Measurements from ENCODE around the gene EPB41L5. TPM values are rescaled to one million over a fixed set of nuclear protein-coding genes. Genes with fewer than 3 reads are reported as not detected.

Gene EPB41L5
- total and polyA plus RNA-seq, 9 of the 15 experiments (the other 6 are each of a cell fraction or from before 2014, with no cell fraction given), result 2.3 to 14.1 (median 8.2) TPM

DNA sequence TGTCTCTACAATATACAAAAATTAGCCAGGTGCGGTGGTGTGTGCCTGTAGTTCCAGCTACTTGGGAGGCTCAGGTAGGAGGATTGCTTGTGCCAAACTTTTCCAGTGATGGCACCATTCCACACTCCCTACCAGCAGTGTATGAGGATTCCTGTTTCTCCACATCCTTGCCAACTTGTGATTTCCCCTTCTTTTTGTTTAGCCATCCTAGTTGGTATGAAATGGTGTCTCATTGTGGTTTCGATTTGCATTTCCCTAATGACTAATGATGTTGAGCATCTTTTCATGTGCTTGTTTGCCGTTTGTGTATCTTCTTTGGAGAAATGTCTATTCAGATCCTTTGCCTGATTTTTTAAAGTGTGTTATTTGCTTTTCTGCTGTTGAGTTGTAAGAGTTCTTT lies 41.0 kb downstream of the EPB41L5 start:
- no TSS peak for BruUV-seq (replicated peaks)
- Histone ChIP-seq H4K20me1 (replicated peaks; ENCODE audit: control insufficient read depth, insufficient read depth, low read length) (no peaks in the 10 kb centered on the region), H3K9me3 (replicated peaks; ENCODE audit: control insufficient read depth, insufficient read depth, low read depth, low read length) (no peaks in the 10 kb centered on the region; the same call in 1 of the 2 replicates), H3K4me3 (no peak overlapping the region), H3K27ac (ENCODE audit: extremely low read depth, low read depth, low read length) (no peak overlapping the region), H3K9me1 (ENCODE audit: control insufficient read depth, insufficient read depth, low read length) (no peaks in the 10 kb centered on the region), H3K36me3 (ENCODE audit: control insufficient read depth, insufficient read depth, low read length) (no peaks in the 10 kb centered on the region), H2AFZ (ENCODE audit: low read depth, low read length) (no peak overlapping the region), H3K79me2 (ENCODE audit: control insufficient read depth, insufficient read depth, low read length) (no peaks in the 10 kb centered on the region), H3K27me3 (ENCODE audit: control insufficient read depth in 2 of 2, insufficient read depth in 2 of 2, low read length in 2 of 2) (no peaks in the 10 kb centered on the region), H3K4me2 (ENCODE audit: insufficient read depth, low read length) (no peak overlapping the region), H3K4me1 (replicated peaks in 1 of 2; ENCODE audit: control insufficient read depth in 2 of 2, insufficient read depth in 2 of 2, low read length in 2 of 2) (no peaks in the 10 kb centered on the region; a peak in 1 of 5 replicates), H3K9ac (ENCODE audit: insufficient read depth in 1 of 2, low read depth in 2 of 2, low read length in 2 of 2) (no peak overlapping the region)
- POLR2A ChIA-PET, result no interaction called here
- CTCF ChIA-PET (ENCODE audit: low intra/inter-chr PET ratio), result no interaction called here
- no peak for TF ChIP-seq SNIP1 (IDR thresholded peaks at IDR 0.05; ENCODE audit: low read depth)
- TF ChIP-seq CC2D1A (IDR thresholded peaks at IDR 0.05), result no peak
- no peak for TF ChIP-seq GABPB1 (CRISPR knock-in tag; IDR thresholded peaks at IDR 0.05)
- TF ChIP-seq, protein P1, sequence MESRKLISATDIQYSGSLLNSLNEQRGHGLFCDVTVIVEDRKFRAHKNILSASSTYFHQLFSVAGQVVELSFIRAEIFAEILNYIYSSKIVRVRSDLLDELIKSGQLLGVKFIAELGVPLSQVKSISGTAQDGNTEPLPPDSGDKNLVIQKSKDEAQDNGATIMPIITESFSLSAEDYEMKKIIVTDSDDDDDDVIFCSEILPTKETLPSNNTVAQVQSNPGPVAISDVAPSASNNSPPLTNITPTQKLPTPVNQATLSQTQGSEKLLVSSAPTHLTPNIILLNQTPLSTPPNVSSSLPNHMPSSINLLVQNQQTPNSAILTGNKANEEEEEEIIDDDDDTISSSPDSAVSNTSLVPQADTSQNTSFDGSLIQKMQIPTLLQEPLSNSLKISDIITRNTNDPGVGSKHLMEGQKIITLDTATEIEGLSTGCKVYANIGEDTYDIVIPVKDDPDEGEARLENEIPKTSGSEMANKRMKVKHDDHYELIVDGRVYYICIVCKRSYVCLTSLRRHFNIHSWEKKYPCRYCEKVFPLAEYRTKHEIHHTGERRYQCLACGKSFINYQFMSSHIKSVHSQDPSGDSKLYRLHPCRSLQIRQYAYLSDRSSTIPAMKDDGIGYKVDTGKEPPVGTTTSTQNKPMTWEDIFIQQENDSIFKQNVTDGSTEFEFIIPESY (CRISPR knock-in tag; IDR thresholded peaks at IDR 0.05), result no peak
- TF ChIP-seq ELF1 (tag; IDR thresholded peaks at IDR 0.05), result no peak
- WGBS (ENCODE audit: insufficient coverage, low coverage, missing lambda C conversion rate), result 48% methylated on average over 3 of the region's 3 CpGs
- FAIRE-seq, result no peak
- ATAC-seq, result no peak
- no peak for DNase-seq (ENCODE audit: extremely low read depth in 1 of 4, low spot score in 3 of 4)
- in situ Hi-C loops (cut with MboI) (no loop called here), intact Hi-C loops (cut with micrococcal nuclease) (no loop called here)
